K562 (cell line): Measurements from ENCODE around the gene GIPR. TPM values are rescaled to one million over a fixed set of nuclear protein-coding genes. Genes with fewer than 3 reads are reported as not detected.

Experiments used
- ESRRB ChIP-seq: fragments of 250-450 bp; sonication (Bioruptor Pico); IDR thresholded peaks from 2 replicates; pipeline ENCODE4 v1.5.0; 2020; ENCODE audit warnings: mild to moderate bottlenecking, moderate library complexity, borderline replicate concordance
- HLTF ChIP-seq: fragments of 450-650 bp; IDR thresholded peaks from 2 replicates; pipeline ENCODE4 v1.6.1; 2016
- HNRNPL ChIP-seq: fragments of 200-400 bp; formaldehyde crosslinking; IDR thresholded peaks from 2 replicates; pipeline ENCODE4 v1.6.1; 2017; ENCODE audit warnings: low read depth, mild to moderate bottlenecking, low read length
- LARP7 ChIP-seq: fragments of 450-650 bp; IDR thresholded peaks from 2 replicates; pipeline ENCODE4 v1.6.1; 2016
- PURB ChIP-seq: sonication (generic); formaldehyde crosslinking; IDR thresholded peaks from 2 replicates; pipeline ENCODE4 v1.9.0; 2021; ENCODE audit warnings: low read depth, mild to moderate bottlenecking, missing genetic modification reagents
- SMAD1 ChIP-seq: fragments of 150-350 bp; IDR thresholded peaks from 2 replicates; pipeline ENCODE4 v1.6.1; 2014; ENCODE audit warnings: low read length, low read depth; ENCODE audit not compliant: partially characterized antibody
- TAF1 ChIP-seq: IDR thresholded peaks from 2 replicates; pipeline ENCODE4 v1.6.1; 2011; ENCODE audit warnings: mild to moderate bottlenecking, low read length, moderate library complexity; ENCODE audit not compliant: insufficient read depth, control insufficient read depth, severe bottlenecking; ENCODE audit errors: extremely low read depth
- TCF7 ChIP-seq: sonication (generic); IDR thresholded peaks from 2 replicates; pipeline ENCODE4 v1.6.1; 2016; ENCODE audit warnings: antibody characterized with exemption, borderline replicate concordance
- ZNF583 ChIP-seq: fragments of 250-450 bp; sonication (Bioruptor Pico); IDR thresholded peaks from 2 replicates; pipeline ENCODE4 v1.4.0; 2020
- ZNF785 ChIP-seq: fragments of 250-450 bp; sonication (Bioruptor Pico); IDR thresholded peaks from 2 replicates; pipeline ENCODE4 v1.4.0; 2020; ENCODE audit warnings: mild to moderate bottlenecking
- ZSCAN29 ChIP-seq: fragments of 450-650 bp; IDR thresholded peaks from 2 replicates; pipeline ENCODE4 v1.6.1; 2017
- polyA plus RNA-seq, 8 experiments: library from polyadenylated mRNA; depleted of rRNA in 4 of 8; stranded (reverse) in 5 of 8; unstranded in 3 of 8; fragments of >200 nt; fragmentation: Nextera tagmentation in 2 of 8; fragmentation: Illumina TruSeq in 1 of 8; extraction: Ambion mirVana in 2 of 8; extraction: Trizol in 1 of 8; gene quantifications; 2 replicates each; pipeline versions ENCODE4 v1.2.1 to v1.2.3, GENCODE V29; 2011 to 2014; ENCODE audit warnings: inconsistent platforms in 1 of 8, missing spikeins in 1 of 8
- total RNA-seq, 7 experiments: library from RNA; depleted of rRNA in 6 of 7; stranded (reverse); fragments of >200 nt in 6 of 7; fragmentation: Illumina TruSeq in 2 of 7; extraction: Trizol in 2 of 7; gene quantifications; 2 replicates each; pipeline versions ENCODE4 v1.2.1 to v1.2.3, GENCODE V29; 2011 to 2021; ENCODE audit warnings: low replicate concordance in 1 of 7
- TF ChIP-seq, protein P1 (sequence below): fragments of 450-650 bp; IDR thresholded peaks from 2 replicates; pipeline ENCODE4 v1.6.1; 2016; ENCODE audit warnings: mild to moderate bottlenecking, moderate library complexity
- TF ChIP-seq, protein P2 (sequence below), 2 experiments: fragments of 250-450 bp in 1 of 2; fragments of 450-650 bp in 1 of 2; sonication (Bioruptor Pico) in 1 of 2; IDR thresholded peaks; 2 replicates each; pipeline versions ENCODE4 v1.6.1 to v1.8.0; 2016 to 2021; ENCODE audit warnings: mild to moderate bottlenecking in 2 of 2, moderate library complexity in 2 of 2, missing compliant biosample characterization in 1 of 2, missing genetic modification characterization in 1 of 2
- TF ChIP-seq, protein P3 (sequence below): sonication (generic); formaldehyde crosslinking; IDR thresholded peaks from 2 replicates; pipeline ENCODE4 v1.8.0; 2022; ENCODE audit warnings: mild to moderate bottlenecking, missing genetic modification reagents

GIPR gene
- total and polyA plus RNA-seq, 9 of the 15 experiments (the other 6 are each of a cell fraction or from before 2014, with no cell fraction given), result 2.2 to 26.8 (median 12.7) TPM

DNA sequence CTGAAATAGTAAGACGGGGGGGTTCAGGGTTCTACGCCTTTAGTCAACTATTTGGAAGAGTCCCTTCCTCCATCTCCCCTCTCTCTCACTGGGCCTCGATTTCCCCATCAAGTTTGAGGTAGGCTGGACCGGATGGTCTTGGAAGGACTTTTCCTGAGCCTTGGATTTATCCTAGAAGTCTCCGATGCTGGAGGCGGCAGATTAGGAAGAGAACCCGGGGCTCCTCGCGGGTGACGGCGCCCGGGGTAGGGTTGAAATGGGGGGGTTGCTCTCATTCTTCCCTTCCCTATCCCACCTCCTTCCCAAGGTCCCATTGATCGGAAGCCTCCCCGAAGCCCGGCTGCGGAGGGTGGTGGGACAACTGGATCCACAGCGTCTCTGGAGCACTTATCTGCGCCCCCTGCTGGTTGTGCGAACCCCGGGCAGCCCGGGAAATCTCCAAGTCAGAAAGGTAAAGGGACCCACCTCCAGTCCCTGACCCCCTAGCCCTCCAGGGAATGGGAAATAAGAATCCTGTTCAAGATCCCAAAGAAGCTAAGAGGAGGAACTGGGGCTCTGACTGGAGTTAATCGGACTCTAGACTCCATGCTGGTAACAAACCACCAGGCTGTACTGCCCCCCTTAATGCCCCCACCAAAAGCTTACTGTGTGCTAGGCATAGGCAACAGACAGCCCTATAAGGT lies 25.2 kb downstream of the GIPR start (continued):
- TF ChIP-seq, protein P1, sequence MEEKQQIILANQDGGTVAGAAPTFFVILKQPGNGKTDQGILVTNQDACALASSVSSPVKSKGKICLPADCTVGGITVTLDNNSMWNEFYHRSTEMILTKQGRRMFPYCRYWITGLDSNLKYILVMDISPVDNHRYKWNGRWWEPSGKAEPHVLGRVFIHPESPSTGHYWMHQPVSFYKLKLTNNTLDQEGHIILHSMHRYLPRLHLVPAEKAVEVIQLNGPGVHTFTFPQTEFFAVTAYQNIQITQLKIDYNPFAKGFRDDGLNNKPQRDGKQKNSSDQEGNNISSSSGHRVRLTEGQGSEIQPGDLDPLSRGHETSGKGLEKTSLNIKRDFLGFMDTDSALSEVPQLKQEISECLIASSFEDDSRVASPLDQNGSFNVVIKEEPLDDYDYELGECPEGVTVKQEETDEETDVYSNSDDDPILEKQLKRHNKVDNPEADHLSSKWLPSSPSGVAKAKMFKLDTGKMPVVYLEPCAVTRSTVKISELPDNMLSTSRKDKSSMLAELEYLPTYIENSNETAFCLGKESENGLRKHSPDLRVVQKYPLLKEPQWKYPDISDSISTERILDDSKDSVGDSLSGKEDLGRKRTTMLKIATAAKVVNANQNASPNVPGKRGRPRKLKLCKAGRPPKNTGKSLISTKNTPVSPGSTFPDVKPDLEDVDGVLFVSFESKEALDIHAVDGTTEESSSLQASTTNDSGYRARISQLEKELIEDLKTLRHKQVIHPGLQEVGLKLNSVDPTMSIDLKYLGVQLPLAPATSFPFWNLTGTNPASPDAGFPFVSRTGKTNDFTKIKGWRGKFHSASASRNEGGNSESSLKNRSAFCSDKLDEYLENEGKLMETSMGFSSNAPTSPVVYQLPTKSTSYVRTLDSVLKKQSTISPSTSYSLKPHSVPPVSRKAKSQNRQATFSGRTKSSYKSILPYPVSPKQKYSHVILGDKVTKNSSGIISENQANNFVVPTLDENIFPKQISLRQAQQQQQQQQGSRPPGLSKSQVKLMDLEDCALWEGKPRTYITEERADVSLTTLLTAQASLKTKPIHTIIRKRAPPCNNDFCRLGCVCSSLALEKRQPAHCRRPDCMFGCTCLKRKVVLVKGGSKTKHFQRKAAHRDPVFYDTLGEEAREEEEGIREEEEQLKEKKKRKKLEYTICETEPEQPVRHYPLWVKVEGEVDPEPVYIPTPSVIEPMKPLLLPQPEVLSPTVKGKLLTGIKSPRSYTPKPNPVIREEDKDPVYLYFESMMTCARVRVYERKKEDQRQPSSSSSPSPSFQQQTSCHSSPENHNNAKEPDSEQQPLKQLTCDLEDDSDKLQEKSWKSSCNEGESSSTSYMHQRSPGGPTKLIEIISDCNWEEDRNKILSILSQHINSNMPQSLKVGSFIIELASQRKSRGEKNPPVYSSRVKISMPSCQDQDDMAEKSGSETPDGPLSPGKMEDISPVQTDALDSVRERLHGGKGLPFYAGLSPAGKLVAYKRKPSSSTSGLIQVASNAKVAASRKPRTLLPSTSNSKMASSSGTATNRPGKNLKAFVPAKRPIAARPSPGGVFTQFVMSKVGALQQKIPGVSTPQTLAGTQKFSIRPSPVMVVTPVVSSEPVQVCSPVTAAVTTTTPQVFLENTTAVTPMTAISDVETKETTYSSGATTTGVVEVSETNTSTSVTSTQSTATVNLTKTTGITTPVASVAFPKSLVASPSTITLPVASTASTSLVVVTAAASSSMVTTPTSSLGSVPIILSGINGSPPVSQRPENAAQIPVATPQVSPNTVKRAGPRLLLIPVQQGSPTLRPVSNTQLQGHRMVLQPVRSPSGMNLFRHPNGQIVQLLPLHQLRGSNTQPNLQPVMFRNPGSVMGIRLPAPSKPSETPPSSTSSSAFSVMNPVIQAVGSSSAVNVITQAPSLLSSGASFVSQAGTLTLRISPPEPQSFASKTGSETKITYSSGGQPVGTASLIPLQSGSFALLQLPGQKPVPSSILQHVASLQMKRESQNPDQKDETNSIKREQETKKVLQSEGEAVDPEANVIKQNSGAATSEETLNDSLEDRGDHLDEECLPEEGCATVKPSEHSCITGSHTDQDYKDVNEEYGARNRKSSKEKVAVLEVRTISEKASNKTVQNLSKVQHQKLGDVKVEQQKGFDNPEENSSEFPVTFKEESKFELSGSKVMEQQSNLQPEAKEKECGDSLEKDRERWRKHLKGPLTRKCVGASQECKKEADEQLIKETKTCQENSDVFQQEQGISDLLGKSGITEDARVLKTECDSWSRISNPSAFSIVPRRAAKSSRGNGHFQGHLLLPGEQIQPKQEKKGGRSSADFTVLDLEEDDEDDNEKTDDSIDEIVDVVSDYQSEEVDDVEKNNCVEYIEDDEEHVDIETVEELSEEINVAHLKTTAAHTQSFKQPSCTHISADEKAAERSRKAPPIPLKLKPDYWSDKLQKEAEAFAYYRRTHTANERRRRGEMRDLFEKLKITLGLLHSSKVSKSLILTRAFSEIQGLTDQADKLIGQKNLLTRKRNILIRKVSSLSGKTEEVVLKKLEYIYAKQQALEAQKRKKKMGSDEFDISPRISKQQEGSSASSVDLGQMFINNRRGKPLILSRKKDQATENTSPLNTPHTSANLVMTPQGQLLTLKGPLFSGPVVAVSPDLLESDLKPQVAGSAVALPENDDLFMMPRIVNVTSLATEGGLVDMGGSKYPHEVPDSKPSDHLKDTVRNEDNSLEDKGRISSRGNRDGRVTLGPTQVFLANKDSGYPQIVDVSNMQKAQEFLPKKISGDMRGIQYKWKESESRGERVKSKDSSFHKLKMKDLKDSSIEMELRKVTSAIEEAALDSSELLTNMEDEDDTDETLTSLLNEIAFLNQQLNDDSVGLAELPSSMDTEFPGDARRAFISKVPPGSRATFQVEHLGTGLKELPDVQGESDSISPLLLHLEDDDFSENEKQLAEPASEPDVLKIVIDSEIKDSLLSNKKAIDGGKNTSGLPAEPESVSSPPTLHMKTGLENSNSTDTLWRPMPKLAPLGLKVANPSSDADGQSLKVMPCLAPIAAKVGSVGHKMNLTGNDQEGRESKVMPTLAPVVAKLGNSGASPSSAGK, result no peak
- TF ChIP-seq, protein P2, sequence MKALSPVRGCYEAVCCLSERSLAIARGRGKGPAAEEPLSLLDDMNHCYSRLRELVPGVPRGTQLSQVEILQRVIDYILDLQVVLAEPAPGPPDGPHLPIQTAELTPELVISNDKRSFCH (CRISPR knock-in tag; IDR thresholded peaks at IDR 0.05), result no peak
- TF ChIP-seq, protein P2 (tag; IDR thresholded peaks at IDR 0.05), result no peak
- no peak for TF ChIP-seq ESRRB
- no peak for TF ChIP-seq PURB (CRISPR knock-in tag)
- TF ChIP-seq, protein P3, sequence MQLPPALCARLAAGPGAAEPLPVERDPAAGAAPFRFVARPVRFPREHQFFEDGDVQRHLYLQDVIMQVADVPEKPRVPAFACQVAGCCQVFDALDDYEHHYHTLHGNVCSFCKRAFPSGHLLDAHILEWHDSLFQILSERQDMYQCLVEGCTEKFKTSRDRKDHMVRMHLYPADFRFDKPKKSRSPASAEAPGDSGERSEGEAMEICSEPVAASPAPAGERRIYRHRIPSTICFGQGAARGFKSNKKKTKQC, result 0 out of 2 replicates have a peak, but pooled peaks have one; percentile 37
- peak; percentile 44 for TF ChIP-seq TAF1
- TF ChIP-seq HNRNPL, result no peak
- no peak for TF ChIP-seq ZNF785 (CRISPR knock-in tag)
- TF ChIP-seq ZNF583, result no peak
- no peak for TF ChIP-seq SMAD1
- no peak for TF ChIP-seq HLTF
- TF ChIP-seq ZSCAN29, result no peak
- no peak for TF ChIP-seq LARP7
- TF ChIP-seq TCF7, result no peak
